Measurements from ENCODE around the gene WDR88. TPM values are rescaled to one million over a fixed set of nuclear protein-coding genes. Genes with fewer than 3 reads are reported as not detected.
"Not testable (repeated sequence)": the region's sequence is repeated elsewhere in the genome, so short reads cannot be mapped to it uniquely, and the experiment has no call there.

WDR88 gene
- total and polyA plus RNA-seq, 10 of the 15 experiments (the other 5 are each of a cell fraction or from before 2014, with no cell fraction given): 0.19 to 0.34 TPM; not detected in 8

DNA sequence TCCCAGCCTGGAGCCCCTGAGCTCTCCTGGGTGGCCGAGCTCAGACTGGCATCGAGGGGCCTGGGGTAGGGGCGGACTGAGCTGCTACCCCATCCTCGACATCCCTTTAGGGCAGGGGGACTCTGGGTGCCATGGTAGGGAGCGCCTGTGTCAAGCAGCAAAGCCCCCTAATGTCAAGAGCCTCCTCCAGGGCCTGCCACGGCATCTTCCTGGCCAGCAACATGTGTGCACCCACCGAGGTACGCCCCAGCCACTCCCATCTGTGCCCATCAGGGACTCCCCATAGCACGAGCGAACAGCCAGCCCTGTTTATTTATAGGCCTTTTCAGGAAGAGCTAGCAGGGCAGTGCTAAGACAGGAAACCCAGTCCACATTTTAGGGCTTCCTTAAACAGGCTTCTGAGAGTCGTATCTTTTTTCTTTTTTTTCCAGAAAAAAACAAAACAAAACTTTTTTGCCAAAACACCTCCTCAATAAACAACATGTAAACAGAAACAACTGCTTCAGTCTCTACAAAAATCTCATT is 76.5 kb downstream of the WDR88 start (continued):
- TF ChIP-seq MYB (IDR thresholded peaks at IDR 0.05; ENCODE audit: borderline replicate concordance, low read depth, low read length) (no peak), MEF2A (IDR thresholded peaks at IDR 0.05; ENCODE audit: insufficient read depth, low read depth, low read length) (no peak)

DNA sequence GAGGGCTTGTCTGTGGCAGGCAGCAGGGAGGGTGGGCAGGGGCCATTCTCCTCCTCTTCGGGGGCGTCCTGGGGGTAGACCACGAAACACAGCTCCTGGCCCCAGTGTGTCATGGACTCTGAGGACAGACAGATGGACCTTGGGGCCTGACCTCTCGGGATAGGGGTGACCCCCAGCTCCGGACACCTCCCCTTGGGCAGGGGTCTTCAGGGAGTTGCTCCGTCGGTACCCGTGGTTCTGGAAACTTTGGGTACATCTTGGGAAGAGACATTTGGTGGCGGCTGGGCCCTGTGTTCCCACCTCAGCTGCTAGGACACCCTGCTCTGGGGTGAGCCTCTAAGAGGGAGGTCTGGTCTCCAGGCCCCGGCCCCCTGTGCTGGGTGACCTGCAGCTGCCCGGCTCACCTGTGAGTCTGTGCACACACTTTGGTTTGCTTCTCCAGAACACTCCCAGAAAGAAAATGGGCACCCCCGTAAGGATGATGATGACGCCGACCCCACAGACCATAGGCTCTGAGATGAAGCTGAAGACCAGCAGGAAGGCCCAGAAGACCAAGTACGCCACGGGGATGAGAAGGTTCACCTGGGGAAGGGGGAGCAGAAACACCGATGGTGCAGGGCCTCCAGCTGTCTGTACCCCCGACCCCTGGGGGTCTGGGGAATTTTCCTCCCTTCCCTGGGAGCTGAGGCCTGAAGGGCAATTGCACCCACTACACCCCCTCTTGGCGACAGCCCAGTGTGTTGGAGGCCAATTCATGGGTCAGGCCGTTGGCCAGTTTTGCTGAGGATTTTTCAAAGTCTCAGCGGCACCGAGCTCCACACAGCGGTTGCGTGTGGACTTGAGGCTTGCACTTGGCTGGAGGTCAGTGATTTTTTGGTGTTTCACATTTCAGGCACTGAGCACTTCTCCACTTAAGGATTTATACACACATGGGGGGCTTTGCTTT is 77.3 kb downstream of the WDR88 start:
- POLR2A ChIA-PET: no interaction called here
- CTCF ChIA-PET: no interaction called here

GRCh38 chr19:33209850-33210230 is 77.9 kb downstream of the WDR88 start:
- FAIRE-seq; H3K36me3 ChIP-seq (ENCODE audit: control insufficient read depth in 2 of 2, insufficient read depth in 2 of 2, low read length in 1 of 2); H4K20me1 ChIP-seq (ENCODE audit: control insufficient read depth, insufficient read depth); H3K9ac ChIP-seq (ENCODE audit: control insufficient read depth, insufficient read depth, low read length); intact Hi-C loops (cut with micrococcal nuclease; ENCODE audit: unreplicated experiment); H3K27ac ChIP-seq (ENCODE audit: control insufficient read depth, insufficient read depth); H3K4me2 ChIP-seq (ENCODE audit: control insufficient read depth, insufficient read depth); SMC1A ChIA-PET (ENCODE audit: uncharacterized antibody, unreplicated experiment); H3K27me3 ChIP-seq (replicated peaks in 1 of 2; ENCODE audit: control insufficient read depth in 2 of 2, insufficient read depth in 2 of 2, low read length in 1 of 2); H2AFZ ChIP-seq (ENCODE audit: control insufficient read depth, low read depth, low read length); ATAC-seq; DNase-seq (ENCODE audit: low read depth, low spot score); H3K9me3 ChIP-seq (replicated peaks; ENCODE audit: control insufficient read depth, insufficient read depth, low read length); POLR2A ChIA-PET; BruUV-seq (replicated peaks); H3K79me2 ChIP-seq (ENCODE audit: control insufficient read depth, insufficient read depth, low read length); RAD21 ChIA-PET (ENCODE audit: unreplicated experiment); CTCF ChIA-PET; in situ Hi-C loops (cut with MboI); H3K4me3 ChIP-seq; H3K4me1 ChIP-seq (ENCODE audit: control insufficient read depth, insufficient read depth, low read length): not testable (repeated sequence)
- 51% methylated on average over 6 of the region's 7 CpGs for WGBS (ENCODE audit: insufficient coverage, insufficient replicate concordance, low lambda C conversion rate, missing lambda C conversion rate)

More for the DNA sequence above, 77.3 kb downstream of the WDR88 start:
- no peaks in the 10 kb centered on the region for H3K9me3 ChIP-seq (replicated peaks; ENCODE audit: control insufficient read depth, insufficient read depth, low read length)
- ChIA-PET SMC1A (ENCODE audit: uncharacterized antibody, unreplicated experiment) (interaction anchor here (0.7 kb wide), 1 partner anchor 32 kb away, joined by 3 read pairs; no protein-coding TSS in a partner anchor), RAD21 (ENCODE audit: unreplicated experiment) (no interaction called here)
- ATAC-seq (no peak), FAIRE-seq (no peak), DNase-seq (ENCODE audit: low read depth, low spot score) (no peak)
- H3K4me3 ChIP-seq: no peak overlapping the region
- no peak overlapping the region for H3K4me2 ChIP-seq (ENCODE audit: control insufficient read depth, insufficient read depth)
- 52% methylated on average over 24 of the region's 24 CpGs for WGBS (ENCODE audit: insufficient coverage, insufficient replicate concordance, low lambda C conversion rate, missing lambda C conversion rate)
- TF ChIP-seq PAX5 (IDR thresholded peaks at IDR 0.05; ENCODE audit: borderline replicate concordance, low read depth, low read length): no peak
- no peak for TF ChIP-seq MYC (IDR thresholded peaks at IDR 0.05; ENCODE audit: insufficient read depth, insufficient read length, insufficient replicate concordance, low read length, severe bottlenecking)
- TF ChIP-seq SPI1 (IDR thresholded peaks at IDR 0.05; ENCODE audit: borderline replicate concordance, insufficient read depth, low read depth, low read length): no peak
- no peak overlapping the region for H3K9ac ChIP-seq (ENCODE audit: control insufficient read depth, insufficient read depth, low read length)
- no peaks in the 10 kb centered on the region for H3K79me2 ChIP-seq (ENCODE audit: control insufficient read depth, insufficient read depth, low read length)
- H4K20me1 ChIP-seq (ENCODE audit: control insufficient read depth, insufficient read depth): no peaks in the 10 kb centered on the region
- in situ Hi-C loops (cut with MboI) (no loop called here), intact Hi-C loops (cut with micrococcal nuclease; ENCODE audit: unreplicated experiment) (no loop called here)
- no TSS peak for BruUV-seq (replicated peaks)
- H3K27ac ChIP-seq (ENCODE audit: control insufficient read depth, insufficient read depth): no peak overlapping the region
- H2AFZ ChIP-seq (ENCODE audit: control insufficient read depth, low read depth, low read length): no peak overlapping the region
- no peaks in the 10 kb centered on the region for H3K4me1 ChIP-seq (ENCODE audit: control insufficient read depth, insufficient read depth, low read length)
- no peaks in the 10 kb centered on the region for H3K36me3 ChIP-seq (ENCODE audit: control insufficient read depth in 2 of 2, insufficient read depth in 2 of 2, low read length in 1 of 2)
- H3K27me3 ChIP-seq (replicated peaks in 1 of 2; ENCODE audit: control insufficient read depth in 2 of 2, insufficient read depth in 2 of 2, low read length in 1 of 2): no peaks in the 10 kb centered on the region

All from GM12878 (cell line).